Panc1 (cell line): ENCODE data around the gene JAK2. TPM values are rescaled to one million over a fixed set of nuclear protein-coding genes. Genes with fewer than 3 reads are reported as not detected.

Experiments
- ATAC-seq: fragments of 200-7000 bp; cut with Tn5 transposase; 2 replicates; pipeline ENCODE4 v1.9.1; 2020; ENCODE audit warnings: mild to moderate bottlenecking, moderate library complexity
- BruUV-seq: library from RNA; stranded (reverse); fragments of 400-500 nt; replicated peaks from 2 replicates; lab custom pipeline; 2021; lab: Mats Ljungman, UMichigan
- CTCF ChIA-PET: fragments of 300-600 bp; sonication (Branson Sonifier 250); formaldehyde crosslinking; loops from one replicate; lab custom pipeline; 2022; ENCODE audit warnings: antibody characterized with exemption; lab: Charles Lee
- POLR2A ChIA-PET: fragments of 300-600 bp; sonication (Branson Sonifier 250); formaldehyde crosslinking; loops from one replicate; lab custom pipeline; 2022; ENCODE audit warnings: antibody characterized with exemption; lab: Charles Lee
- DNase-seq: peaks from one replicate; pipeline ENCODE4 v3.0.0-alpha.2; 2010; ENCODE audit warnings: low read depth, low spot score
- H3K27ac ChIP-seq: 2 replicates; pipeline ENCODE4 v1.5.1; 2011; ENCODE audit warnings: mild to moderate bottlenecking, low read length, inconsistent platforms
- H3K27me3 ChIP-seq: fragments of 200-500 bp; sonication (Bioruptor generic); 2 replicates; pipeline ENCODE4 v1.6.0; 2014; ENCODE audit warnings: low read length, inconsistent platforms; ENCODE audit not compliant: control insufficient read depth, insufficient read depth
- H3K36me3 ChIP-seq: fragments of 200-500 bp; sonication (Bioruptor generic); 2 replicates; pipeline ENCODE4 v1.5.1; 2014; ENCODE audit warnings: inconsistent platforms, mild to moderate bottlenecking, low read length, moderate library complexity; ENCODE audit not compliant: control insufficient read depth, insufficient read depth
- H3K4me1 ChIP-seq: 2 replicates; pipeline ENCODE4 v1.5.1; 2011; ENCODE audit warnings: inconsistent platforms, mild to moderate bottlenecking, low read length, moderate library complexity; ENCODE audit not compliant: control insufficient read depth, insufficient read depth
- H3K4me3 ChIP-seq, 2 experiments: 2 replicates each; pipeline ENCODE4 v1.5.1; 2011 to 2012; ENCODE audit warnings: low read depth in 2 of 2, low read length in 2 of 2, mild to moderate bottlenecking in 2 of 2, inconsistent platforms in 1 of 2, moderate library complexity in 1 of 2
- H3K9me3 ChIP-seq: fragments of 200-500 bp; sonication (Bioruptor generic); 2 replicates; pipeline ENCODE4 v1.5.1; 2014; ENCODE audit warnings: low read depth, mild to moderate bottlenecking, inconsistent platforms, low read length, moderate library complexity; ENCODE audit not compliant: control insufficient read depth, insufficient read depth
- CTCF ChIP-seq: fragments of 450-650 bp; IDR thresholded peaks from 2 replicates; pipeline ENCODE4 v1.5.1; 2017; ENCODE audit warnings: mild to moderate bottlenecking
- POLR2AphosphoS5 ChIP-seq: IDR thresholded peaks from 2 replicates; pipeline ENCODE4 v1.6.1; 2012; ENCODE audit warnings: mild to moderate bottlenecking, low read depth, low read length, moderate library complexity
- REST ChIP-seq, 2 experiments: IDR thresholded peaks; 2 replicates each; pipeline ENCODE4 v1.6.1; 2011 to 2012; ENCODE audit warnings: low read depth in 2 of 2, control low read depth in 1 of 2, low read length in 1 of 2, mild to moderate bottlenecking in 1 of 2, moderate library complexity in 1 of 2; ENCODE audit not compliant: insufficient read depth in 1 of 2
- SIN3A ChIP-seq: IDR thresholded peaks from 2 replicates; pipeline ENCODE4 v1.6.1; 2012; ENCODE audit warnings: low read depth, mild to moderate bottlenecking, low read length, moderate library complexity, borderline replicate concordance; ENCODE audit not compliant: insufficient read depth
- TCF7L2 ChIP-seq: IDR thresholded peaks from 2 replicates; pipeline ENCODE4 v1.6.1; 2011; ENCODE audit warnings: mild to moderate bottlenecking, low read depth, low read length, inconsistent platforms
- in situ Hi-C: cut with HindIII; loops from 2 replicates; pipeline ENCODE4 v1.10.0; 2016; ENCODE audit warnings: low sequenced_read_pairs, low pct_unique_long_range_greater_than_20kb
- intact Hi-C: fragments of 100-400 bp; cut with micrococcal nuclease; formaldehyde crosslinking; loops from one replicate; pipeline ENCODE4 v1.10.0; 2022; ENCODE audit not compliant: unreplicated experiment
- total RNA-seq: library from RNA; stranded (reverse); gene quantifications from one replicate; pipeline ENCODE4 v1.2.1, GENCODE V29; 2021; ENCODE audit not compliant: unreplicated experiment

The JAK2 gene
- total RNA-seq, 1 experiment from 2014 or later: 2.3 TPM

DNA sequence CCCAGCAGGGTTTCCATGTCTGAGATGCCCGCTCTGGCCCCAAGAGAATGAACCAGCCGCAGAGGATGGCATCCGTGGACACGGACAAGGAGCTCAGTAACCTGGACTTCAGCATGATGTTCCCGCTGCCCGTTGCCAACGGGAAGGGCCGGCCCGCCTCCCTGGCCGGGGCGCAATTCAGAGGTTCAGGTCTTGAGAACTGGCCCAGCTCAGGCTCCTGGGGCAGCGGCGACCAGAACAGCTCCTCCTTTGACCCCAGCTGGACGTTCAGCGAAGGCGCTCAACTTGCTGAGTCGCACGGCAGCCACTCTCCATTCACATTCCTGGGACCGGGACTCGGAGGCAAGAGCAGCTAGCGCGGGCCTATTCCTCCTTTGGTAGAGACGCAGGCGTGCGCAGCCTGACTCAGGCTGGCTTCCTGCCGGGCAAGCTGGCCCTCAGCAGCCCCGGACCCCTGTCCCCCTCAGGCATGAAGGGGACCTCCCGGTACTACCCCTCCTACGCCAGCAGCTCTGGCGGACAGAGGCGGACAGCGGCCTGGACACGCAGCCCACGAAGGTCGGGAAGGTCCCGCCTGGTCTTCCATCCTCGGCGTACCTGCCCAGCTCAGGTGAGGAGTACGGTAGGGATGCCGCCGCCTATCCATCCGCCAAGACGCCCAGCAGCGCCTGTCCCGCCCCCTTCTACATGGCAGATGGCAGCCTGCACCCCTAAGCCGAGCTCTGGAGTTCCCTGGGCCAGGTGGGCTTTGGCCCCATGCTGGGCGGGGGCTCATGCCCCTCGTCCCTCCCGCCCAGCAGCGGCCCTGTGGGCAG lies 126.0 kb downstream of the JAK2 start:
- H3K27ac ChIP-seq: no peak overlapping the region
- ChIA-PET POLR2A (no interaction called here), CTCF (no interaction called here)
- no peaks in the 10 kb centered on the region for H3K4me1 ChIP-seq
- no peak for DNase-seq
- H3K9me3 ChIP-seq: no peaks in the 10 kb centered on the region
- TF ChIP-seq REST (IDR thresholded peaks at IDR 0.05; ENCODE audit: insufficient read depth in 1 of 2, low read depth in 2 of 2, low read length in 1 of 2): no peak
- TF ChIP-seq TCF7L2: no peak
- no peak for TF ChIP-seq SIN3A
- TF ChIP-seq POLR2AphosphoS5: no peak
- TF ChIP-seq CTCF: no peak
- H3K36me3 ChIP-seq: no peaks in the 10 kb centered on the region
- intact Hi-C loops: no loop called here
- H3K27me3 ChIP-seq: no peaks in the 10 kb centered on the region
- no peak overlapping the region for H3K4me3 ChIP-seq
- ATAC-seq: no peak
- in situ Hi-C loops: no loop called here
- BruUV-seq: no TSS peak

DNA sequence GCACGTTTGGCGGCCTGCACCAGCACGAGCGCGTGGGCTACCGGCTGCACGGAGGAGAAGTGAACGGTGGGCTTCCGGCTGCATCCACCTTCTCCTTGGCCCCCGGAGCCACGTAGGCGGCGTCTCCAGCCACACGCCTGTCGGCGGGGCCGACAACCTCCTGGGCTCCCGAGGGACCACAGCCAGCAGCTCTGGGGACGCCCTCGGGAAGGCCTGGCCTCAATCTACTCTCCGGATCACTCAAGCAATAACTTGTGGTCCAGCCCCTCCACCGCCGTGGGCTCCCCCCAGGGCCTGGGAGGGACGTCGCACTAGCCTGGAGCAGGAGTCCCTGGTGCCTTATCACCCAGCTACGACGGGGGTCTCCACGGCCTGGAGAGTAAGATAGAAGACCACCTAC lies 126.6 kb downstream of the JAK2 start:
- BruUV-seq: no TSS peak
- no peaks in the 10 kb centered on the region for H3K9me3 ChIP-seq
- no peaks in the 10 kb centered on the region for H3K4me1 ChIP-seq
- no peak overlapping the region for H3K4me3 ChIP-seq
- POLR2A ChIA-PET: no interaction called here
- in situ Hi-C loops (no loop called here), intact Hi-C loops (no loop called here)
- CTCF ChIA-PET: no interaction called here
- TF ChIP-seq REST (IDR thresholded peaks at IDR 0.05; ENCODE audit: insufficient read depth in 1 of 2, low read depth in 2 of 2, low read length in 1 of 2) (no peak), POLR2AphosphoS5 (no peak), SIN3A (no peak), CTCF (no peak), TCF7L2 (no peak)
- H3K27me3 ChIP-seq: no peaks in the 10 kb centered on the region
- no peak overlapping the region for H3K27ac ChIP-seq
- ATAC-seq (no peak), DNase-seq (no peak)
- no peaks in the 10 kb centered on the region for H3K36me3 ChIP-seq
